Progenitor cell of endocrine pancreas (in vitro differentiated cells): ENCODE results near the gene ZFHX3. TPM values are rescaled to one million over a fixed set of nuclear protein-coding genes. Genes with fewer than 3 reads are reported as not detected.

Experiments
- DNase-seq: peaks from one replicate; pipeline ENCODE4 v3.0.0; 2021; ENCODE audit warnings: low spot score; ENCODE audit not compliant: unreplicated experiment
- H3K27ac Mint-ChIP-seq: 2 replicates; pipeline ENCODE4 v1.8.0; 2021; ENCODE audit warnings: mild to moderate bottlenecking, moderate library complexity, mixed read lengths
- H3K27me3 Mint-ChIP-seq: 2 replicates; pipeline ENCODE4 v1.8.0; 2021; ENCODE audit warnings: mixed read lengths
- H3K36me3 Mint-ChIP-seq: 2 replicates; pipeline ENCODE4 v1.8.0; 2022; ENCODE audit warnings: mixed read lengths; ENCODE audit not compliant: insufficient read depth
- H3K4me1 Mint-ChIP-seq: 2 replicates; pipeline ENCODE4 v1.8.0; 2021; ENCODE audit warnings: low read depth, mixed read lengths
- H3K4me3 Mint-ChIP-seq: 2 replicates; pipeline ENCODE4 v1.8.0; 2021; ENCODE audit warnings: low read depth, mild to moderate bottlenecking, moderate library complexity, mixed read lengths
- H3K9me3 Mint-ChIP-seq: 2 replicates; pipeline ENCODE4 v1.8.0; 2021; ENCODE audit warnings: low read depth, mixed read lengths
- CTCF ChIP-seq: fragments of 200-600 bp; sonication (generic); IDR thresholded peaks from one replicate; pipeline ENCODE4 v1.5.0; 2021; ENCODE audit warnings: antibody characterized with exemption, mild to moderate bottlenecking; ENCODE audit not compliant: unreplicated experiment
- total RNA-seq: library from RNA; stranded (reverse); gene quantifications from 2 replicates; pipeline ENCODE4 v1.2.1, GENCODE V29; 2021

Gene ZFHX3
- total RNA-seq, 1 donor from 2014 or later: 54.0 TPM

GRCh38 chr16:72753881-72754280 lies 294.0 kb downstream of the ZFHX3 start:
- no peak overlapping the region for H3K4me3 Mint-ChIP-seq
- H3K4me1 Mint-ChIP-seq: peaks cover 14% of the 10 kb centered on the region
- TF ChIP-seq CTCF: no peak
- no peak overlapping the region for H3K27ac Mint-ChIP-seq
- no peaks in the 10 kb centered on the region for H3K27me3 Mint-ChIP-seq
- no peak for DNase-seq
- H3K9me3 Mint-ChIP-seq: peaks cover 20% of the 10 kb centered on the region
- peaks cover 14% of the 10 kb centered on the region for H3K36me3 Mint-ChIP-seq

- no peak for TF ChIP-seq CTCF
- no peaks in the 10 kb centered on the region for H3K27me3 Mint-ChIP-seq
- H3K4me1 Mint-ChIP-seq: peaks cover 21% of the 10 kb centered on the region
- no peak overlapping the region for H3K4me3 Mint-ChIP-seq
- H3K9me3 Mint-ChIP-seq: peaks cover 7% of the 10 kb centered on the region
- no peak overlapping the region for H3K27ac Mint-ChIP-seq
- no peak for DNase-seq
- peaks cover 6% of the 10 kb centered on the region for H3K36me3 Mint-ChIP-seq
These were observed 295.8 kb downstream of the ZFHX3 start for GRCh38 chr16:72752004-72752695.

GRCh38 chr16:72751076-72751475 lies 296.9 kb downstream of the ZFHX3 start:
- DNase-seq: no peak
- H3K4me3 Mint-ChIP-seq: no peak overlapping the region
- H3K36me3 Mint-ChIP-seq: peaks cover under 1% of the 10 kb centered on the region
- no peaks in the 10 kb centered on the region for H3K27me3 Mint-ChIP-seq
- H3K4me1 Mint-ChIP-seq: peaks cover 21% of the 10 kb centered on the region
- no peak overlapping the region for H3K27ac Mint-ChIP-seq
- TF ChIP-seq CTCF: no peak
- H3K9me3 Mint-ChIP-seq: peaks cover 2% of the 10 kb centered on the region

GRCh38 chr16:72749091-72749490 lies 298.8 kb downstream of the ZFHX3 start:
- Mint-ChIP-seq H3K27ac (no peak overlapping the region), H3K36me3 (no peaks in the 10 kb centered on the region), H3K4me3 (no peak overlapping the region), H3K4me1 (peaks cover 23% of the 10 kb centered on the region), H3K27me3 (no peaks in the 10 kb centered on the region), H3K9me3 (no peaks in the 10 kb centered on the region)
- no peak for TF ChIP-seq CTCF
- no peak for DNase-seq

- DNase-seq: no peak
- no peak for TF ChIP-seq CTCF
- peaks cover 12% of the 10 kb centered on the region for H3K4me1 Mint-ChIP-seq
- H3K9me3 Mint-ChIP-seq: no peaks in the 10 kb centered on the region
- no peak overlapping the region for H3K4me3 Mint-ChIP-seq
- no peaks in the 10 kb centered on the region for H3K36me3 Mint-ChIP-seq
- H3K27ac Mint-ChIP-seq: no peak overlapping the region
- no peaks in the 10 kb centered on the region for H3K27me3 Mint-ChIP-seq
These were observed 303.7 kb downstream of the ZFHX3 start for GRCh38 chr16:72744076-72744793.
